Amniotic epithelial cell (primary cell): ENCODE measurements around the gene ANKRD13C.
A peak's percentile ranks its signal among the peaks of the same experiment; 100 is the strongest.

Experiments
- DNase-seq: peaks from one replicate; pipeline ENCODE4 v3.0.0-alpha.2; 2010; ENCODE audit warnings: low read depth

ANKRD13C gene

GRCh38 chr1:70211541-70211940, 143.0 kb downstream of the ANKRD13C start:
- DNase-seq, result peak; percentile 24

GRCh38 chr1:70210820-70211219, 143.7 kb downstream of the ANKRD13C start:
- no peak for DNase-seq
